HepG2 (cell line): ENCODE measurements around the gene PEAK3. TPM values are rescaled to one million over a fixed set of nuclear protein-coding genes. Genes with fewer than 3 reads are reported as not detected.

Experiments used
- ATAC-seq: fragments of 200-7000 bp; cut with Tn5 transposase; 3 replicates; pipeline ENCODE4 v1.9.1; 2020; ENCODE audit warnings: mild to moderate bottlenecking, moderate library complexity
- BruUV-seq: library from RNA; stranded (reverse); fragments of 400-500 nt; replicated peaks from 2 replicates; lab custom pipeline; 2021; lab: Mats Ljungman, UMichigan
- CTCF ChIA-PET: fragments of 300-600 bp; formaldehyde crosslinking; extraction: SDS; loops from one replicate; lab custom pipeline; 2021; ENCODE audit warnings: low total read pairs, inconsistent platforms, low intra/inter-chr PET ratio; lab: Yijun Ruan, JAX
- POLR2A ChIA-PET: fragments of 350-600 bp; sonication (Branson Sonifier 250); formaldehyde crosslinking; loops from one replicate; lab custom pipeline; 2020; ENCODE audit warnings: antibody characterized with exemption, inconsistent platforms; lab: Yijun Ruan, JAX
- DNase-seq: peaks from one replicate; pipeline ENCODE4 v3.0.0-alpha.2; 2015; ENCODE audit warnings: low spot score
- FAIRE-seq: peaks from 3 replicates; lab custom pipeline; 2011; peaks lifted over from hg19 to GRCh38; lab: Jason Lieb, UNC
- H2AFZ ChIP-seq: one replicate; pipeline ENCODE4 v1.6.1; 2011; ENCODE audit warnings: low read length, inconsistent platforms
- H3K27ac ChIP-seq: fragments of 300-600 bp; 3 replicates; pipeline ENCODE4 v1.8.0; 2011; ENCODE audit warnings: mixed run types, mild to moderate bottlenecking, mixed read lengths, low read length, inconsistent platforms; ENCODE audit not compliant: insufficient read depth; ENCODE audit errors: extremely low read length
- H3K27me3 ChIP-seq, 2 experiments: fragments of 200-600 bp in 1 of 2; 2 replicates in 1 of 2; 3 replicates in 1 of 2; pipeline versions ENCODE4 v1.6.0 to v1.8.0; 2011; ENCODE audit warnings: low read length in 2 of 2, mild to moderate bottlenecking in 2 of 2, moderate library complexity in 2 of 2, inconsistent platforms in 1 of 2; ENCODE audit not compliant: insufficient read depth in 2 of 2, control insufficient read depth in 1 of 2
- H3K36me3 ChIP-seq, 2 experiments: fragments of 200-600 bp in 1 of 2; replicated peaks in 1 of 2; 2 replicates in 1 of 2; 3 replicates in 1 of 2; pipeline versions ENCODE4 v1.5.1 to v1.8.0; 2011; ENCODE audit warnings: low read length in 2 of 2, inconsistent platforms in 1 of 2; ENCODE audit not compliant: insufficient read depth in 2 of 2, control insufficient read depth in 1 of 2
- H3K4me1 ChIP-seq: 2 replicates; pipeline ENCODE4 v1.5.1; 2012; ENCODE audit warnings: low read length, inconsistent platforms; ENCODE audit not compliant: insufficient read depth
- H3K4me2 ChIP-seq: 2 replicates; pipeline ENCODE4 v1.6.0; 2011; ENCODE audit warnings: low read depth, low read length, inconsistent platforms
- H3K4me3 ChIP-seq, 3 experiments: fragments of 200-600 bp in 1 of 3; sonication (generic), shearing (Covaris generic) in 1 of 3; replicated peaks in 1 of 3; 2 replicates each; pipeline ENCODE4 v1.5.1; 2011 to 2016; ENCODE audit warnings: low read length in 3 of 3, inconsistent platforms in 2 of 3, low read depth in 2 of 3, mild to moderate bottlenecking in 2 of 3, control low read depth in 1 of 3, mixed read lengths in 1 of 3; ENCODE audit not compliant: insufficient read depth in 1 of 3
- H3K79me2 ChIP-seq: one replicate; pipeline ENCODE4 v1.6.1; 2011; ENCODE audit warnings: low read length, inconsistent platforms; ENCODE audit not compliant: insufficient read depth
- H3K9ac ChIP-seq: 2 replicates; pipeline ENCODE4 v1.6.0; 2011; ENCODE audit warnings: mild to moderate bottlenecking, low read depth, low read length, inconsistent platforms; ENCODE audit not compliant: insufficient read depth
- H3K9me3 ChIP-seq: 2 replicates; pipeline ENCODE4 v1.5.1; 2012; ENCODE audit warnings: mild to moderate bottlenecking, low read length
- H4K20me1 ChIP-seq: 2 replicates; pipeline ENCODE4 v1.6.0; 2011; ENCODE audit warnings: inconsistent platforms, mild to moderate bottlenecking, low read length, moderate library complexity; ENCODE audit not compliant: insufficient read depth
- AFF4 ChIP-seq: sonication (generic); formaldehyde crosslinking; IDR thresholded peaks from 2 replicates; pipeline ENCODE4 v1.4.0; 2020; ENCODE audit warnings: missing genetic modification reagents
- EP300 ChIP-seq, 3 experiments: sonication (generic) in 1 of 3; formaldehyde crosslinking in 1 of 3; IDR thresholded peaks; 2 replicates each; pipeline versions ENCODE4 v1.5.1 to v1.6.1; 2011 to 2020; ENCODE audit warnings: low read depth in 2 of 3, low read length in 2 of 3, borderline replicate concordance in 1 of 3, improper control_type of control experiment in 1 of 3, mild to moderate bottlenecking in 1 of 3, missing genetic modification reagents in 1 of 3, moderate library complexity in 1 of 3
- HDAC1 ChIP-seq: sonication (generic); formaldehyde crosslinking; IDR thresholded peaks from 2 replicates; pipeline ENCODE4 v1.5.1; 2020; ENCODE audit warnings: mild to moderate bottlenecking, missing genetic modification reagents
- KLF13 ChIP-seq: sonication (generic); formaldehyde crosslinking; IDR thresholded peaks from 2 replicates; pipeline ENCODE4 v1.4.0; 2020; ENCODE audit warnings: mild to moderate bottlenecking, missing genetic modification reagents
- PHF5A ChIP-seq: IDR thresholded peaks from one replicate; pipeline ENCODE4 v1.6.1; 2018; ENCODE audit warnings: low read depth, missing genetic modification reagents; ENCODE audit not compliant: unreplicated experiment
- TEAD2 ChIP-seq: sonication (generic); formaldehyde crosslinking; IDR thresholded peaks from 2 replicates; pipeline ENCODE4 v1.9.0; 2021; ENCODE audit warnings: missing genetic modification reagents
- ZNF33A ChIP-seq: sonication (generic); formaldehyde crosslinking; IDR thresholded peaks from 2 replicates; pipeline ENCODE4 v1.5.1; 2020; ENCODE audit warnings: missing genetic modification reagents, mild to moderate bottlenecking, moderate library complexity, borderline replicate concordance
- ZNF446 ChIP-seq: sonication (generic); formaldehyde crosslinking; IDR thresholded peaks from 2 replicates; pipeline ENCODE4 v1.5.0; 2020; ENCODE audit warnings: mild to moderate bottlenecking, missing genetic modification reagents
- ZNF891 ChIP-seq: sonication (generic); formaldehyde crosslinking; IDR thresholded peaks from 2 replicates; pipeline ENCODE4 v1.5.0; 2020; ENCODE audit warnings: mild to moderate bottlenecking, missing genetic modification reagents
- ZSCAN12 ChIP-seq: sonication (generic); formaldehyde crosslinking; IDR thresholded peaks from 2 replicates; pipeline ENCODE4 v1.9.0; 2021; ENCODE audit warnings: mild to moderate bottlenecking, missing genetic modification reagents
- WGBS: methylation state at CpG from one replicate; pipeline ENCODE4 v1.1.6; 2017; ENCODE audit warnings: low lambda C conversion rate; 5-methylcytosine and 5-hydroxymethylcytosine counted together
- in situ Hi-C: cut with HindIII; loops from 2 replicates; pipeline ENCODE4 v1.10.0; 2017; ENCODE audit warnings: low pct_unique_long_range_greater_than_20kb; ENCODE audit not compliant: extremely low pct_ligation_motif_present
- intact Hi-C: fragments of 100-400 bp; cut with micrococcal nuclease; formaldehyde crosslinking; loops from one replicate; pipeline ENCODE4 v1.10.0; 2022; ENCODE audit not compliant: unreplicated experiment
- polyA plus RNA-seq, 8 experiments: library from polyadenylated mRNA; depleted of rRNA in 3 of 8; stranded (reverse) in 7 of 8; unstranded in 1 of 8; fragments of >200 nt; fragmentation: Illumina TruSeq in 4 of 8; extraction: Trizol in 4 of 8; gene quantifications; 2 replicates each; pipeline versions ENCODE4 v1.2.1 to v1.2.3, GENCODE V29; 2011 to 2016; ENCODE audit warnings: low read depth in 4 of 8, missing spikeins in 1 of 8, mixed read lengths in 1 of 8; ENCODE audit not compliant: insufficient read depth in 1 of 8
- total RNA-seq, 5 experiments: library from RNA; depleted of rRNA; stranded (reverse); fragments of >200 nt; fragmentation: Illumina TruSeq; extraction: Trizol; gene quantifications; 2 replicates each; pipeline ENCODE4 v1.2.3, GENCODE V29; 2016; ENCODE audit warnings: low read depth in 1 of 5

The PEAK3 gene
- total and polyA plus RNA-seq, 2 of the 13 experiments (the other 11 are each of a cell fraction or from before 2014, with no cell fraction given) = not detected

GRCh38 chr19:2253106-2254063 lies 28.6 kb downstream of the PEAK3 start:
- Histone ChIP-seq H3K4me3 (peak overlapping the region; percentile 41 to 67 (median 49)), H4K20me1 (no peaks in the 10 kb centered on the region), H3K27ac (no peak overlapping the region), H3K4me1 (peaks cover 35% of the 10 kb centered on the region), H2AFZ (no peak overlapping the region), H3K9me3 (no peaks in the 10 kb centered on the region), H3K9ac (peak overlapping the region; percentile 64), H3K27me3 (peaks cover under 1 to 2% of the 10 kb centered on the region in 2 experiments; a peak in 2 of 5 replicates), H3K4me2 (peak overlapping the region; percentile 85), H3K79me2 (no peaks in the 10 kb centered on the region), H3K36me3 (no peaks in the 10 kb centered on the region)
- WGBS = no CpG with 5 or more reads among the region's 77 CpGs
- ChIA-PET CTCF (interaction anchor here (1.4 to 1.9 kb wide), 6 partner anchors 9 to 98 kb away, joined by 3 to 12 read pairs (median 5); partner anchors contain the start of genes PLEKHJ1 and SF3A2), POLR2A (interaction anchor here (1.0 to 2.3 kb wide), 8 partner anchors 10 to 18 kb away, joined by 3 to 9 read pairs (median 4); partner anchors contain the start of gene PLEKHJ1)
- peak; percentile 61 for FAIRE-seq
- peak; percentile 45 for DNase-seq
- no TSS peak for BruUV-seq
- ATAC-seq = peak; percentile 65
- intact Hi-C loops = no loop called here
- in situ Hi-C loops = no loop called here
- no peak for TF ChIP-seq ZNF446 (CRISPR knock-in tag)
- no peak for TF ChIP-seq ZNF33A (CRISPR knock-in tag)
- no peak; the same call in 1 of the 2 replicates for TF ChIP-seq ZNF891 (CRISPR knock-in tag)
- no peak for TF ChIP-seq EP300 (IDR thresholded peaks at IDR 0.05; ENCODE audit: low read depth in 2 of 2, low read length in 2 of 2)
- no peak for TF ChIP-seq EP300 (CRISPR knock-in tag; IDR thresholded peaks at IDR 0.05; ENCODE audit: borderline replicate concordance)
- no peak for TF ChIP-seq ZSCAN12 (CRISPR knock-in tag)
- no peak for TF ChIP-seq TEAD2
- peak; percentile 70; the same call in 1 of the 2 replicates for TF ChIP-seq HDAC1
- no peak for TF ChIP-seq PHF5A (CRISPR knock-in tag)
- no peak for TF ChIP-seq AFF4 (CRISPR knock-in tag)
- TF ChIP-seq KLF13 = no peak
